HepG2 (cell line): ENCODE data around the gene BCL2L1. TPM values are rescaled to one million over a fixed set of nuclear protein-coding genes. Genes with fewer than 3 reads are reported as not detected.

Experiments used
- CEBPZ ChIP-seq: IDR thresholded peaks from 2 replicates; pipeline ENCODE4 v1.6.1; 2012; ENCODE audit warnings: low read length, improper control_type of control experiment
- CREB3 ChIP-seq: sonication (generic); formaldehyde crosslinking; IDR thresholded peaks from 2 replicates; pipeline ENCODE4 v1.5.0; 2020; ENCODE audit warnings: missing genetic modification reagents
- CTCF ChIP-seq: sonication (generic); formaldehyde crosslinking; IDR thresholded peaks from 2 replicates; pipeline ENCODE4 v1.5.0; 2020; ENCODE audit warnings: mild to moderate bottlenecking, missing genetic modification reagents, moderate library complexity
- DNMT3B ChIP-seq: conservative IDR thresholded peaks from 2 replicates; pipeline ENCODE4 v1.6.1; 2016; ENCODE audit warnings: missing biosample characterization, control low read depth
- HNF1A ChIP-seq, 2 experiments: sonication (generic) in 1 of 2; formaldehyde crosslinking in 1 of 2; IDR thresholded peaks; 2 replicates each; pipeline versions ENCODE4 v1.4.0 to v1.6.1; 2016 to 2020; ENCODE audit warnings: borderline replicate concordance in 1 of 2, low read depth in 1 of 2, mild to moderate bottlenecking in 1 of 2, missing genetic modification reagents in 1 of 2
- HNRNPL ChIP-seq: fragments of 200-400 bp; formaldehyde crosslinking; IDR thresholded peaks from 2 replicates; pipeline ENCODE4 v1.6.1; 2017; ENCODE audit warnings: mild to moderate bottlenecking, low read depth, low read length
- MEIS1 ChIP-seq: sonication (generic); formaldehyde crosslinking; IDR thresholded peaks from 2 replicates; pipeline ENCODE4 v1.9.0; 2021; ENCODE audit warnings: mild to moderate bottlenecking, missing genetic modification reagents, moderate library complexity, borderline replicate concordance
- PPARG ChIP-seq: conservative IDR thresholded peaks from 2 replicates; pipeline ENCODE4 v1.6.1; 2016; ENCODE audit warnings: missing biosample characterization, missing genetic modification reagents
- ZFP91 ChIP-seq: sonication (generic); formaldehyde crosslinking; IDR thresholded peaks from 2 replicates; pipeline ENCODE4 v1.9.0; 2022; ENCODE audit warnings: missing genetic modification reagents, mild to moderate bottlenecking, borderline replicate concordance
- ZNF235 ChIP-seq: sonication (generic); formaldehyde crosslinking; IDR thresholded peaks from 2 replicates; pipeline ENCODE4 v1.8.1; 2023; ENCODE audit warnings: mild to moderate bottlenecking, missing genetic modification reagents, borderline replicate concordance
- ZNF432 ChIP-seq: sonication (generic); formaldehyde crosslinking; IDR thresholded peaks from 2 replicates; pipeline ENCODE4 v1.5.0; 2020; ENCODE audit warnings: missing genetic modification reagents, mild to moderate bottlenecking, borderline replicate concordance
- ZNF580 ChIP-seq: IDR thresholded peaks from 2 replicates; pipeline ENCODE4 v1.6.1; 2016; ENCODE audit warnings: low read depth, borderline replicate concordance
- ZNF605 ChIP-seq: sonication (generic); formaldehyde crosslinking; IDR thresholded peaks from 2 replicates; pipeline ENCODE4 v1.8.0; 2022; ENCODE audit warnings: mild to moderate bottlenecking, missing genetic modification reagents
- polyA plus RNA-seq, 8 experiments: library from polyadenylated mRNA; depleted of rRNA in 3 of 8; stranded (reverse) in 7 of 8; unstranded in 1 of 8; fragments of >200 nt; fragmentation: Illumina TruSeq in 4 of 8; extraction: Trizol in 4 of 8; gene quantifications; 2 replicates each; pipeline versions ENCODE4 v1.2.1 to v1.2.3, GENCODE V29; 2011 to 2016; ENCODE audit warnings: low read depth in 4 of 8, missing spikeins in 1 of 8, mixed read lengths in 1 of 8; ENCODE audit not compliant: insufficient read depth in 1 of 8
- total RNA-seq, 5 experiments: library from RNA; depleted of rRNA; stranded (reverse); fragments of >200 nt; fragmentation: Illumina TruSeq; extraction: Trizol; gene quantifications; 2 replicates each; pipeline ENCODE4 v1.2.3, GENCODE V29; 2016; ENCODE audit warnings: low read depth in 1 of 5

BCL2L1 gene
- total and polyA plus RNA-seq, 2 of the 13 experiments (the other 11 are each of a cell fraction or from before 2014, with no cell fraction given): 164 to 258 TPM

- TF ChIP-seq ZFP91 (CRISPR knock-in tag) (no peak), CREB3 (peak; percentile 42; the same call in 1 of the 2 replicates), ZNF432 (CRISPR knock-in tag) (no peak), MEIS1 (CRISPR knock-in tag) (no peak; the same call in 1 of the 2 replicates), ZNF605 (CRISPR knock-in tag) (peak; percentile 31; the same call in 1 of the 2 replicates), HNF1A (IDR thresholded peaks at IDR 0.05; ENCODE audit: low read depth) (peak; percentile 94), HNF1A (CRISPR knock-in tag; IDR thresholded peaks at IDR 0.05; ENCODE audit: borderline replicate concordance) (peak; percentile 98), ZNF580 (CRISPR knock-in tag) (peak; percentile 70; the same call in 1 of the 2 replicates), DNMT3B (0 out of 2 replicates have a peak, but pooled peaks have one; percentile 23), PPARG (peak; percentile 93), HNRNPL (no peak; the same call in none of the 2 replicates), CEBPZ (no peak), CTCF (CRISPR knock-in tag) (0 out of 2 replicates have a peak, but pooled peaks have one; percentile 19), ZNF235 (CRISPR knock-in tag) (peak; percentile 59; the same call in 1 of the 2 replicates)
These were observed 2.8 kb downstream of the BCL2L1 start (continued) for GRCh38 chr20:31719644-31720485.
